HFFc6 (cell line): ENCODE measurements around the gene MMP14. TPM values are rescaled to one million over a fixed set of nuclear protein-coding genes. Genes with fewer than 3 reads are reported as not detected.

Experiments used
- DNase-seq: peaks from one replicate; pipeline ENCODE4 v3.0.0-alpha.2; 2018
- H3K27ac Mint-ChIP-seq: 2 replicates; pipeline ENCODE4 v1.8.0; 2020; ENCODE audit warnings: mild to moderate bottlenecking, mixed read lengths
- H3K27me3 Mint-ChIP-seq: 2 replicates; pipeline ENCODE4 v1.8.0; 2021; ENCODE audit warnings: mild to moderate bottlenecking, moderate library complexity, mixed read lengths; ENCODE audit not compliant: insufficient read depth
- H3K36me3 Mint-ChIP-seq: 2 replicates; pipeline ENCODE4 v1.8.0; 2021; ENCODE audit warnings: low read depth, mixed read lengths
- H3K4me1 Mint-ChIP-seq: 2 replicates; pipeline ENCODE4 v1.8.0; 2020; ENCODE audit warnings: low read depth, mixed read lengths
- H3K4me3 Mint-ChIP-seq: 2 replicates; pipeline ENCODE4 v1.8.0; 2020; ENCODE audit warnings: mild to moderate bottlenecking, moderate library complexity, mixed read lengths
- H3K9me3 Mint-ChIP-seq: 2 replicates; pipeline ENCODE4 v1.8.0; 2020; ENCODE audit warnings: mild to moderate bottlenecking, mixed read lengths
- total RNA-seq, 6 experiments: library from RNA; stranded (reverse); fragmentation: NEBNext Ultra II Directional; extraction: Animal tissue kit (Norgen Biotek cat#: 25700); gene quantifications; 2 replicates in 1 of 6; 3 replicates in 5 of 6; pipeline ENCODE4 v1.2.3, GENCODE V29; 2021
- TF ChIP-seq, protein P1 (sequence below): fragments of 200-600 bp; sonication (generic); IDR thresholded peaks from 2 replicates; pipeline ENCODE4 v1.5.0; 2021; ENCODE audit warnings: antibody characterized with exemption, mild to moderate bottlenecking

The MMP14 gene
- total RNA-seq, 6 experiments from 2014 or later, result 284 to 322 (median 298) TPM

DNA sequence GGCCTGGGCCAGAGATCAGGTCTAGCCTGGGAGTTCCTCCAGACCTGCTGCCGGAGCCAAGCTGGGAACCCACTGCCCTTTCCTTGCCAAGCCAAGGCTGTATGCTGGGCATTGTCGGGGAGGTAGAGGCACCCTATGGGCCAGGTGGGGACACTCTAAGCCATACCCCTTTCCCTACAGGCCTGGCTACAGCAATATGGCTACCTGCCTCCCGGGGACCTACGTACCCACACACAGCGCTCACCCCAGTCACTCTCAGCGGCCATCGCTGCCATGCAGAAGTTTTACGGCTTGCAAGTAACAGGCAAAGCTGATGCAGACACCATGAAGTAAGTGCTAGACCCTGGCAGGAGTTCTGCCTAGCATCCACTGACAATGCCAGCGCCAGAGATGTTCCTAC, 4.9 kb downstream of the MMP14 start:
- H3K4me1 Mint-ChIP-seq, result peaks cover 45% of the 10 kb centered on the region
- H3K9me3 Mint-ChIP-seq, result no peaks in the 10 kb centered on the region
- DNase-seq, result no peak
- H3K36me3 Mint-ChIP-seq, result peaks cover 54% of the 10 kb centered on the region
- peak overlapping the region; percentile 93 for H3K27ac Mint-ChIP-seq
- no peak overlapping the region for H3K4me3 Mint-ChIP-seq
- H3K27me3 Mint-ChIP-seq, result peaks cover 2% of the 10 kb centered on the region
- TF ChIP-seq, protein P1, sequence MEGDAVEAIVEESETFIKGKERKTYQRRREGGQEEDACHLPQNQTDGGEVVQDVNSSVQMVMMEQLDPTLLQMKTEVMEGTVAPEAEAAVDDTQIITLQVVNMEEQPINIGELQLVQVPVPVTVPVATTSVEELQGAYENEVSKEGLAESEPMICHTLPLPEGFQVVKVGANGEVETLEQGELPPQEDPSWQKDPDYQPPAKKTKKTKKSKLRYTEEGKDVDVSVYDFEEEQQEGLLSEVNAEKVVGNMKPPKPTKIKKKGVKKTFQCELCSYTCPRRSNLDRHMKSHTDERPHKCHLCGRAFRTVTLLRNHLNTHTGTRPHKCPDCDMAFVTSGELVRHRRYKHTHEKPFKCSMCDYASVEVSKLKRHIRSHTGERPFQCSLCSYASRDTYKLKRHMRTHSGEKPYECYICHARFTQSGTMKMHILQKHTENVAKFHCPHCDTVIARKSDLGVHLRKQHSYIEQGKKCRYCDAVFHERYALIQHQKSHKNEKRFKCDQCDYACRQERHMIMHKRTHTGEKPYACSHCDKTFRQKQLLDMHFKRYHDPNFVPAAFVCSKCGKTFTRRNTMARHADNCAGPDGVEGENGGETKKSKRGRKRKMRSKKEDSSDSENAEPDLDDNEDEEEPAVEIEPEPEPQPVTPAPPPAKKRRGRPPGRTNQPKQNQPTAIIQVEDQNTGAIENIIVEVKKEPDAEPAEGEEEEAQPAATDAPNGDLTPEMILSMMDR, result no peak

DNA sequence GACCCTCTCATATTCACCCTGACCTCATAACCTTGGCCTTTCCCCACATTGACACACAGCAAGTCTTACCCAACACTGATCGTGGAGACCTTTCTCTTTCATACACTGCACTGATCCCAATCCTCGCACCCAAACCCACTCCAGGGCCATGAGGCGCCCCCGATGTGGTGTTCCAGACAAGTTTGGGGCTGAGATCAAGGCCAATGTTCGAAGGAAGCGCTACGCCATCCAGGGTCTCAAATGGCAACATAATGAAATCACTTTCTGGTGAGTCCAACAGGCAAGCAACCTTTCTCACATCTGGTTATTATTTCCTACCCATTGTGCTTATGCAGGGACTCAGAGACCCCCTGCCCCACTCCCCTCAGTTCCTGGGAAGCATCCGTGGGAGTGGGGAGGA, 5.4 kb downstream of the MMP14 start:
- H3K36me3 Mint-ChIP-seq, result peaks cover 53% of the 10 kb centered on the region
- no peak for DNase-seq
- H3K4me1 Mint-ChIP-seq, result peaks cover 49% of the 10 kb centered on the region
- no peaks in the 10 kb centered on the region for H3K9me3 Mint-ChIP-seq
- peak overlapping the region; percentile 93 for H3K27ac Mint-ChIP-seq
- peaks cover 2% of the 10 kb centered on the region for H3K27me3 Mint-ChIP-seq
- TF ChIP-seq, protein P1, result no peak
- no peak overlapping the region for H3K4me3 Mint-ChIP-seq

DNA sequence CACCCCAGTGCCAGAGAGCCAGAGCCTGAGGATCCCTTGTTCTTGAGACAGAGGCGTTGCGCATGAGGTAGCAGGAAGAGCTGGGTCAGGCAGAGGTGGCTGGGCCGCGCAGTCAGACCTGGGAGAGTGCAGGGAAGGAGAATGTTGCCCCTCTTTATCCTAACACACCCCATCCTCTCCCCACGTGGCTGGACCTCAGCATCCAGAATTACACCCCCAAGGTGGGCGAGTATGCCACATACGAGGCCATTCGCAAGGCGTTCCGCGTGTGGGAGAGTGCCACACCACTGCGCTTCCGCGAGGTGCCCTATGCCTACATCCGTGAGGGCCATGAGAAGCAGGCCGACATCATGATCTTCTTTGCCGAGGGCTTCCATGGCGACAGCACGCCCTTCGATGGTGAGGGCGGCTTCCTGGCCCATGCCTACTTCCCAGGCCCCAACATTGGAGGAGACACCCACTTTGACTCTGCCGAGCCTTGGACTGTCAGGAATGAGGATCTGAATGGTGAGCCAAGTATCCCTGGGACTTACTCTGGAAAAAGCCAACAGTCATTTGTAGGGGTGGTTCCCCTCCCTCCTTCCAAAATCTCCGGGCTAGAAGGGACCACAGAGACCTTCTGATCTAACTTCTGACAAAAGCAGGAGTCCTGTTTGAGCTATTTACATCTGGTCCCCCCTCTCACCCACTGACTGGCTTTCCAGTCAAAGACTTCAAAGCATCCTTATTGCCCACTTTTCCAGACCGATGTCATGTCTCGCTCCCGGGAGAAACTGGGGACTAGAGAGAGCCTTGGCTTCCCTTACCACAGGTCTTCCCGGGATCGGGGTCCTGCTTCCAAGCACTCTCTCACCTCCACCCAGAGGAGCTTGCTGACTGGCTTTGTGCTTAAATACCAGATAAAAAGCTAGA, 6.1 kb downstream of the MMP14 start:
- Mint-ChIP-seq H3K27me3 (peaks cover 2% of the 10 kb centered on the region), H3K4me1 (peaks cover 53% of the 10 kb centered on the region), H3K4me3 (no peak overlapping the region), H3K9me3 (no peaks in the 10 kb centered on the region), H3K36me3 (peaks cover 48% of the 10 kb centered on the region), H3K27ac (peak overlapping the region; percentile 93)
- TF ChIP-seq, protein P1, result no peak
- no peak for DNase-seq

DNA sequence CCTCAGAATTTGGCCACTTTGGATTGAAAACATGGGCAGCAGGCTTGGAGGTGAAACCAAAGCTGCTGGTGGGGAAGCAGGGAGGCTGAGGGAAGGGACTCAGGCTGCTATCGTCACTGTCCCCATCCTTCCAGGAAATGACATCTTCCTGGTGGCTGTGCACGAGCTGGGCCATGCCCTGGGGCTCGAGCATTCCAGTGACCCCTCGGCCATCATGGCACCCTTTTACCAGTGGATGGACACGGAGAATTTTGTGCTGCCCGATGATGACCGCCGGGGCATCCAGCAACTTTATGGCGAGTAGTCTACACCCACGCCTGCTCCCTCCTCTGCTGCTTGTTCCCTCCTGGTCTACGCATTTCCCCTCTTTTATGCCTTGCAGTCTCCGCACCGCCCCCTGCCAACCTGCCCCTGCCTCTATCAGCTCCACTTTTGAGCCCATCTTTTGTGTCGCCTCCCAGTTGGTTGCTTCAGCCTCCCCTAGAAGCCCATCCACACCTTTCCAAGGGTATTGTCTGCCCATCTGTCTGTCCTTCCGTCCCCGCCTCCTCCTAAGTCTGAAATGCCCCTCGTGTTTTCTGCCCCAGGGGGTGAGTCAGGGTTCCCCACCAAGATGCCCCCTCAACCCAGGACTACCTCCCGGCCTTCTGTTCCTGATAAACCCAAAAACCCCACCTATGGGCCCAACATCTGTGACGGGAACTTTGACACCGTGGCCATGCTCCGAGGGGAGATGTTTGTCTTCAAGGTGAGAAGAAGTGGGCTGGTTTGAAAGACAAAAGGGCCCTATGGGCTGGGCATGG, 6.9 kb downstream of the MMP14 start:
- H3K9me3 Mint-ChIP-seq, result no peaks in the 10 kb centered on the region
- H3K27me3 Mint-ChIP-seq, result peaks cover 2% of the 10 kb centered on the region
- DNase-seq, result no peak
- peaks cover 60% of the 10 kb centered on the region for H3K4me1 Mint-ChIP-seq
- H3K4me3 Mint-ChIP-seq, result no peak overlapping the region
- H3K36me3 Mint-ChIP-seq, result peaks cover 42% of the 10 kb centered on the region
- peak overlapping the region; percentile 57; the same call in 1 of the 2 replicates for H3K27ac Mint-ChIP-seq
- TF ChIP-seq, protein P1, result no peak

DNA sequence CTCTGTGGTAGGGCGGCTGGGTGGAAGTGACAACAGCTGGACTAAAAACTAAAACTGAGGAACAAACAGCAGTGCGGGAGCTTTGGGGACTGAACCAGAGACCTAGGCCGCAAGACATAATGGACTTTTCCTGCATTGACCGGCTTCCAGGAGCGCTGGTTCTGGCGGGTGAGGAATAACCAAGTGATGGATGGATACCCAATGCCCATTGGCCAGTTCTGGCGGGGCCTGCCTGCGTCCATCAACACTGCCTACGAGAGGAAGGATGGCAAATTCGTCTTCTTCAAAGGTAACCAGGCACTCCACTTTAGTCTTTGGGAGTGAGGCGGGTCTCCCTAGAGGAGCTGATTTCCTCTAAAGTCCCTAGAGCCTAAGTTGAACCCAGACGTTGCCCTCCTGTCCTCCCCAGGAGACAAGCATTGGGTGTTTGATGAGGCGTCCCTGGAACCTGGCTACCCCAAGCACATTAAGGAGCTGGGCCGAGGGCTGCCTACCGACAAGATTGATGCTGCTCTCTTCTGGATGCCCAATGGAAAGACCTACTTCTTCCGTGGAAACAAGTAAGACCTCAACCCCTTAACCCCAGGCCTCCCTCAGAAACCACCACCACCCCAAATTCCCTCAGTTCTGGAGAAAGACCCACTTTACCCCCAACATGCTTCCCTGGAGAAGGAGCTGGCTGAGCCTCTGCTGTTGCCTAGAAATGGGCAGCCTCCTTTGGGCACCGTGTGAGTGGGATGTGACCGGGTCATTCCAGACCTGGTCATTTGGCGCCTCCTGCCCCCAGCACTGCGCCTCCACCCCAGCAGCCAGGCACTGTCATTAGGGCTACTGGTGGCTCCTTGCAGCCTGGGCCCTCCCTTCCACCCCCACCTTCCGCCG, 8.1 kb downstream of the MMP14 start:
- Mint-ChIP-seq H3K27ac (peak overlapping the region; percentile 63), H3K36me3 (peaks cover 36% of the 10 kb centered on the region), H3K27me3 (peaks cover 2% of the 10 kb centered on the region), H3K4me3 (no peak overlapping the region), H3K9me3 (no peaks in the 10 kb centered on the region), H3K4me1 (peaks cover 60% of the 10 kb centered on the region)
- no peak for DNase-seq
- TF ChIP-seq, protein P1, result no peak
